ENCODE data around the gene FAM234A. TPM values are rescaled to one million over a fixed set of nuclear protein-coding genes. Genes with fewer than 3 reads are reported as not detected.

FAM234A gene
- total RNA-seq, 2 experiments from 2014 or later: 10.9 to 26.8 TPM

DNA sequence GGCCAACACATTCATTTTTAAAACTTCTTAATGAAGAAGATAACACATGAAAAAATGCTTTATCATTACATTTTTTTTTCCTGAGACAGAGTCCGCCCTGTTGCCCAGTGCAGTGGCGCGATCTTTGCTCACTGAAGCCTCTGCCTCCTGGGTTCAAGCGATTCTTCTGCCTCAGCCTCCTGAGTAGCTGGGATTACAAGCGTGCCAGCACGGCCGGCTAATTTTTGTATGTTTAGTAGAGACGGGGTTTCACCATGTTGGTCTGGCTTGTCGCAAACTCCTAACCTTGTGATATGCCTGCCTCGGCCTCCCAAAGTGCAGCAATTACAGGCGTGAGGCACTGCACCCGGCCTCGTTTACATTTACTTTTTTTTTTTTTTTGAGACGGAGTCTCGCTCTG is 41.2 kb upstream of the FAM234A start:
- ChIA-PET CTCF (ENCODE audit: unreplicated experiment) (no interaction called here), POLR2A (no interaction called here)
- Histone ChIP-seq H2AFZ (ENCODE audit: low read length) (no peak overlapping the region), H3K79me2 (ENCODE audit: insufficient read depth, low read depth, low read length) (no peaks in the 10 kb centered on the region), H3K9me2 (ENCODE audit: insufficient read depth, low read length) (no peaks in the 10 kb centered on the region), H3K27ac (ENCODE audit: low read depth, low read length, poor library complexity, severe bottlenecking) (no peak overlapping the region), H3K4me1 (ENCODE audit: insufficient read depth, low read length, poor library complexity, severe bottlenecking) (no peaks in the 10 kb centered on the region), H3K4me2 (ENCODE audit: low read length) (no peak overlapping the region), H3K36me3 (ENCODE audit: insufficient read depth, low read length) (peaks cover 99% of the 10 kb centered on the region), H3K4me3 (ENCODE audit: low read depth, low read length, poor library complexity, severe bottlenecking) (no peak overlapping the region), H4K20me1 (ENCODE audit: insufficient read depth, low read length) (no peaks in the 10 kb centered on the region), H3K9me3 (ENCODE audit: low read length) (no peaks in the 10 kb centered on the region)
- BruUV-seq (replicated peaks): no TSS peak
- intact Hi-C loops (cut with micrococcal nuclease; ENCODE audit: unreplicated experiment): no loop called here
- TF ChIP-seq EZH2phosphoT487 (IDR thresholded peaks at IDR 0.05; ENCODE audit: borderline replicate concordance, low read depth, low read length): no peak
- TF ChIP-seq, protein P1, sequence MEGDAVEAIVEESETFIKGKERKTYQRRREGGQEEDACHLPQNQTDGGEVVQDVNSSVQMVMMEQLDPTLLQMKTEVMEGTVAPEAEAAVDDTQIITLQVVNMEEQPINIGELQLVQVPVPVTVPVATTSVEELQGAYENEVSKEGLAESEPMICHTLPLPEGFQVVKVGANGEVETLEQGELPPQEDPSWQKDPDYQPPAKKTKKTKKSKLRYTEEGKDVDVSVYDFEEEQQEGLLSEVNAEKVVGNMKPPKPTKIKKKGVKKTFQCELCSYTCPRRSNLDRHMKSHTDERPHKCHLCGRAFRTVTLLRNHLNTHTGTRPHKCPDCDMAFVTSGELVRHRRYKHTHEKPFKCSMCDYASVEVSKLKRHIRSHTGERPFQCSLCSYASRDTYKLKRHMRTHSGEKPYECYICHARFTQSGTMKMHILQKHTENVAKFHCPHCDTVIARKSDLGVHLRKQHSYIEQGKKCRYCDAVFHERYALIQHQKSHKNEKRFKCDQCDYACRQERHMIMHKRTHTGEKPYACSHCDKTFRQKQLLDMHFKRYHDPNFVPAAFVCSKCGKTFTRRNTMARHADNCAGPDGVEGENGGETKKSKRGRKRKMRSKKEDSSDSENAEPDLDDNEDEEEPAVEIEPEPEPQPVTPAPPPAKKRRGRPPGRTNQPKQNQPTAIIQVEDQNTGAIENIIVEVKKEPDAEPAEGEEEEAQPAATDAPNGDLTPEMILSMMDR (conservative IDR thresholded peaks at IDR 0.05; ENCODE audit: low read length): no peak
- DNase-seq (ENCODE audit: low spot score): no peak

DNA sequence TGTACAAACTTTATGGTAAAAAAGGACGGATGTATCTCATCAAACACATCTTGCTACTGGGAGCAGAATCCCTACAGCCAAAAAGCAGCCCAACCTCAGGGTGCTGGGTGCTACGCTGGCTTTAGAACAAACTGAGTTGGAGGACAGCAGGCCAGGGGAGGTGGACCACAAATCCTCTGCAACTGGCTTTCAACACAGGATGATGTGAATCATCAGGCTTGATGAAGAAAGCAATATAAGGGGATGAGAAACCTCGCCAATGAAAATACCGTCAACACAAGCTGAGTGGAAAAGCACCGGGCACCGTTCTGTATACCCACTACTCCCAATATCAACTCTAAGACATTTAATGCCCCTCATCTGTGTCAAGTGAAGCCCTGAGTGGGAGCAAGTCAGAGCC is 40.1 kb upstream of the FAM234A start:
- Histone ChIP-seq H3K27ac (ENCODE audit: low read depth, low read length, poor library complexity, severe bottlenecking) (no peak overlapping the region), H4K20me1 (ENCODE audit: insufficient read depth, low read length) (no peaks in the 10 kb centered on the region), H3K9me2 (ENCODE audit: insufficient read depth, low read length) (no peaks in the 10 kb centered on the region), H3K4me3 (ENCODE audit: low read depth, low read length, poor library complexity, severe bottlenecking) (no peak overlapping the region), H3K4me1 (ENCODE audit: insufficient read depth, low read length, poor library complexity, severe bottlenecking) (no peaks in the 10 kb centered on the region), H3K79me2 (ENCODE audit: insufficient read depth, low read depth, low read length) (no peaks in the 10 kb centered on the region), H2AFZ (ENCODE audit: low read length) (no peak overlapping the region), H3K36me3 (ENCODE audit: insufficient read depth, low read length) (peaks cover 99% of the 10 kb centered on the region), H3K9me3 (ENCODE audit: low read length) (no peaks in the 10 kb centered on the region), H3K4me2 (ENCODE audit: low read length) (no peak overlapping the region)
- POLR2A ChIA-PET: interaction anchor here (0.6 kb wide), 1 partner anchor 9 kb away, joined by 3 read pairs; no protein-coding TSS in a partner anchor
- TF ChIP-seq, protein P1 (conservative IDR thresholded peaks at IDR 0.05; ENCODE audit: low read length): no peak
- no peak for TF ChIP-seq EZH2phosphoT487 (IDR thresholded peaks at IDR 0.05; ENCODE audit: borderline replicate concordance, low read depth, low read length)
- CTCF ChIA-PET (ENCODE audit: unreplicated experiment): no interaction called here
- no peak for DNase-seq (ENCODE audit: low spot score)
- BruUV-seq (replicated peaks): no TSS peak
- intact Hi-C loops (cut with micrococcal nuclease; ENCODE audit: unreplicated experiment): no loop called here

DNA sequence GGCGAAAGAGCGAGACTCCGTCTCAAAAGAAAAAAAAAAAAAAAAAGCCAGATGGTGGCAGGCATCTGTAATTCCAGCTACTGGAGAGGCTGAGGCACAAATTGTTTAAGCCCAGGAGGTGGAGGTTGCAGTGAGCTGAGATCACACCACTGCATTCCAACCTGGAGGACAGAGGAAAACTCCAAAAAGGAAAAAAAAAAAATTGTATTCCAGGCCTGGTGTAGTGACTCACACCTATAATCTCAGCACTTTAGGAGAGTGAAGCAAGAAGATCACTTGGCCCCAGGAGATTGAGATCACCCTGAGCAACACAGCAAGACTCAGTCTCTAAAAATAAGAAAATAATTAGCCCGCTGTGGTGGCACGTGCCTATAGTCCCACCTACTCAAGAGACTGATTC is 34.2 kb upstream of the FAM234A start:
- Histone ChIP-seq H4K20me1 (ENCODE audit: insufficient read depth, low read length) (no peaks in the 10 kb centered on the region), H3K4me1 (ENCODE audit: insufficient read depth, low read length, poor library complexity, severe bottlenecking) (no peaks in the 10 kb centered on the region), H3K4me2 (ENCODE audit: low read length) (no peak overlapping the region), H3K27ac (ENCODE audit: low read depth, low read length, poor library complexity, severe bottlenecking) (no peak overlapping the region), H3K9me2 (ENCODE audit: insufficient read depth, low read length) (no peaks in the 10 kb centered on the region), H2AFZ (ENCODE audit: low read length) (no peak overlapping the region), H3K79me2 (ENCODE audit: insufficient read depth, low read depth, low read length) (no peaks in the 10 kb centered on the region; the same call in 1 of the 2 replicates), H3K36me3 (ENCODE audit: insufficient read depth, low read length) (peaks cover 98% of the 10 kb centered on the region), H3K9me3 (ENCODE audit: low read length) (no peaks in the 10 kb centered on the region), H3K4me3 (ENCODE audit: low read depth, low read length, poor library complexity, severe bottlenecking) (no peak overlapping the region)
- ChIA-PET CTCF (ENCODE audit: unreplicated experiment) (interaction anchor here (0.6 kb wide), 1 partner anchor 100 kb away, joined by 3 read pairs; no protein-coding TSS in a partner anchor), POLR2A (no interaction called here)
- intact Hi-C loops (cut with micrococcal nuclease; ENCODE audit: unreplicated experiment): no loop called here
- no peak for DNase-seq (ENCODE audit: low spot score)
- no peak for TF ChIP-seq EZH2phosphoT487 (IDR thresholded peaks at IDR 0.05; ENCODE audit: borderline replicate concordance, low read depth, low read length)
- TF ChIP-seq, protein P1 (conservative IDR thresholded peaks at IDR 0.05; ENCODE audit: low read length): no peak
- BruUV-seq (replicated peaks): no TSS peak
